OCI-LY3 (cell line): ENCODE measurements around the gene TSPAN15.

ENCODE experiments used
- H2AFZ ChIP-seq: fragments of 200-600, 300-600 bp; shearing (Covaris generic); 2 replicates; pipeline ENCODE4 v1.6.0; 2014; ENCODE audit warnings: antibody characterized with exemption, low read depth, low read length
- H3K27ac ChIP-seq: fragments of 200-600, 300-600 bp; sonication (generic); 2 replicates; pipeline ENCODE4 v1.5.1; 2014; ENCODE audit warnings: mild to moderate bottlenecking, low read length, moderate library complexity, mixed read lengths
- H3K27me3 ChIP-seq: fragments of 200-600, 300-600 bp; sonication (generic); 2 replicates; pipeline ENCODE4 v1.6.1; 2014; ENCODE audit warnings: low read depth, low read length, mixed read lengths
- H3K36me3 ChIP-seq: fragments of 200-600, 300-600 bp; sonication (generic); replicated peaks from 2 replicates; pipeline ENCODE3; 2014; ENCODE audit warnings: low read depth, low read length, mixed read lengths
- H3K4me1 ChIP-seq: fragments of 300-600, 200-600 bp; sonication (generic); 2 replicates; pipeline ENCODE4 v1.6.1; 2014; ENCODE audit warnings: low read length, mixed read lengths
- H3K4me2 ChIP-seq: fragments of 200-600, 300-600 bp; sonication (generic); 2 replicates; pipeline ENCODE4 v1.6.1; 2014; ENCODE audit warnings: low read length, mixed read lengths
- H3K4me3 ChIP-seq: fragments of 300-600, 200-600 bp; sonication (generic); 2 replicates; pipeline ENCODE4 v1.5.1; 2014; ENCODE audit warnings: antibody characterized with exemption, mild to moderate bottlenecking, low read length, moderate library complexity
- H3K79me2 ChIP-seq: fragments of 300-600, 200-600 bp; shearing (Covaris generic); 2 replicates; pipeline ENCODE4 v1.6.1; 2014; ENCODE audit warnings: mild to moderate bottlenecking, low read length, mixed read lengths
- H3K9ac ChIP-seq: fragments of 300-600, 200-600 bp; shearing (Covaris generic); 2 replicates; pipeline ENCODE4 v1.6.0; 2014; ENCODE audit warnings: mild to moderate bottlenecking, low read length, moderate library complexity
- H3K9me3 ChIP-seq: fragments of 200-600, 300-600 bp; shearing (Covaris generic); 2 replicates; pipeline ENCODE4 v1.6.1; 2014; ENCODE audit warnings: low read length, mixed read lengths; ENCODE audit not compliant: insufficient read depth
- H4K20me1 ChIP-seq: fragments of 200-600, 300-600 bp; sonication (generic); 2 replicates; pipeline ENCODE4 v1.6.1; 2016; ENCODE audit warnings: low read length, mixed read lengths; ENCODE audit not compliant: insufficient read depth
- CTCF ChIP-seq: fragments of 200-600, 300-600 bp; sonication (generic); IDR thresholded peaks from 2 replicates; pipeline ENCODE4 v1.5.1; 2014; ENCODE audit warnings: antibody characterized with exemption, low read length, low read depth
- EZH2phosphoT487 ChIP-seq: fragments of 200-600 bp; shearing (Covaris generic); IDR thresholded peaks from 2 replicates; pipeline ENCODE4 v1.6.1; 2018; ENCODE audit warnings: antibody characterized with exemption, mixed run types, low read depth

TSPAN15 gene

GRCh38 chr10:69541463-69541862 is 90.2 kb downstream of the TSPAN15 start:
- no peaks in the 10 kb centered on the region for H4K20me1 ChIP-seq
- H3K27me3 ChIP-seq, result no peaks in the 10 kb centered on the region
- H3K9ac ChIP-seq, result no peak overlapping the region
- no peak overlapping the region for H2AFZ ChIP-seq
- TF ChIP-seq EZH2phosphoT487 (no peak), CTCF (no peak)
- no peaks in the 10 kb centered on the region for H3K79me2 ChIP-seq
- no peak overlapping the region for H3K27ac ChIP-seq
- no peaks in the 10 kb centered on the region for H3K4me1 ChIP-seq
- no peaks in the 10 kb centered on the region for H3K9me3 ChIP-seq
- H3K36me3 ChIP-seq, result no peaks in the 10 kb centered on the region
- no peak overlapping the region for H3K4me3 ChIP-seq
- no peak overlapping the region for H3K4me2 ChIP-seq

GRCh38 chr10:69549959-69550358 is 98.7 kb downstream of the TSPAN15 start:
- no peak overlapping the region for H3K4me3 ChIP-seq
- no peaks in the 10 kb centered on the region for H3K4me1 ChIP-seq
- H3K27ac ChIP-seq, result no peak overlapping the region
- TF ChIP-seq EZH2phosphoT487 (no peak), CTCF (no peak)
- H4K20me1 ChIP-seq, result no peaks in the 10 kb centered on the region
- no peak overlapping the region for H3K4me2 ChIP-seq
- H3K36me3 ChIP-seq, result no peaks in the 10 kb centered on the region
- no peak overlapping the region for H3K9ac ChIP-seq
- H3K9me3 ChIP-seq, result no peaks in the 10 kb centered on the region
- H3K79me2 ChIP-seq, result no peaks in the 10 kb centered on the region
- H2AFZ ChIP-seq, result no peak overlapping the region
- H3K27me3 ChIP-seq, result no peaks in the 10 kb centered on the region

GRCh38 chr10:69552268-69552667 is 101.0 kb downstream of the TSPAN15 start:
- Histone ChIP-seq H3K27me3 (no peaks in the 10 kb centered on the region), H3K4me1 (no peaks in the 10 kb centered on the region), H4K20me1 (no peaks in the 10 kb centered on the region), H3K79me2 (no peaks in the 10 kb centered on the region), H3K36me3 (no peaks in the 10 kb centered on the region), H3K4me3 (no peak overlapping the region), H3K27ac (no peak overlapping the region), H3K9me3 (no peaks in the 10 kb centered on the region), H2AFZ (no peak overlapping the region), H3K9ac (no peak overlapping the region), H3K4me2 (no peak overlapping the region)
- TF ChIP-seq EZH2phosphoT487, result no peak
- no peak for TF ChIP-seq CTCF

DNA sequence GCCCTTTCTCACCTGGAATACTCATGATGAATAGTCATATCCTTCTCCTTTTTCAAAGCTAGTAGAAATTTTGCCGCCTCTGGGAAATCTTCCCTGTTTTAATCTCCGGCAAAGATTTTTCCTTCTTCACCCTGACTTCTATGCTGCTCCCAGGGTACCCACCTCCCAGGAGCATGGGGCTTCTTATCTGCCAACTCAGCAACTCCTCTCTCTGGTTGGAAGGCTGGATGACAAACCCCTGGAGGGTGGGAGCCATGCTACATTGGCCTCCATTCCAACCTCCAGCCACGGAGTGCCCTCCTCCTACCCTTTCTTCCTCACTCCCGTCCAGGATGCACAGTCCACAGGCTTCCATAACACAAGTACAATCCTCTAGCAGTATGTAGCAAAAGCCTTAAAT is 102.1 kb downstream of the TSPAN15 start:
- H3K9me3 ChIP-seq, result no peaks in the 10 kb centered on the region
- no peaks in the 10 kb centered on the region for H4K20me1 ChIP-seq
- H2AFZ ChIP-seq, result no peak overlapping the region
- no peak overlapping the region for H3K4me3 ChIP-seq
- no peak overlapping the region for H3K27ac ChIP-seq
- H3K9ac ChIP-seq, result no peak overlapping the region
- H3K4me2 ChIP-seq, result no peak overlapping the region
- TF ChIP-seq EZH2phosphoT487, result no peak
- TF ChIP-seq CTCF, result no peak
- no peaks in the 10 kb centered on the region for H3K27me3 ChIP-seq
- H3K36me3 ChIP-seq, result no peaks in the 10 kb centered on the region
- no peaks in the 10 kb centered on the region for H3K79me2 ChIP-seq
- H3K4me1 ChIP-seq, result no peaks in the 10 kb centered on the region
